WTC11 (cell line): ENCODE results near the gene C1orf115.

Source experiments
- CREM ChIP-seq: sonication (generic); formaldehyde crosslinking; IDR thresholded peaks from 2 replicates; pipeline ENCODE4 v1.8.1; 2022; ENCODE audit warnings: mild to moderate bottlenecking, missing genetic modification reagents, moderate library complexity
- ETV6 ChIP-seq: sonication (generic); formaldehyde crosslinking; IDR thresholded peaks from 2 replicates; pipeline ENCODE4 v1.8.1; 2022; ENCODE audit warnings: mild to moderate bottlenecking, missing genetic modification reagents
- MYBL2 ChIP-seq: sonication (generic); formaldehyde crosslinking; IDR thresholded peaks from 2 replicates; pipeline ENCODE4 v1.8.1; 2023; ENCODE audit warnings: mild to moderate bottlenecking, moderate library complexity, missing genetic modification reagents
- RELA ChIP-seq: sonication (generic); formaldehyde crosslinking; IDR thresholded peaks from 2 replicates; pipeline ENCODE4 v1.8.1; 2022; ENCODE audit warnings: missing genetic modification reagents, mild to moderate bottlenecking, borderline replicate concordance
- TEAD1 ChIP-seq: sonication (generic); formaldehyde crosslinking; IDR thresholded peaks from 2 replicates; pipeline ENCODE4 v1.8.0; 2022; ENCODE audit warnings: mild to moderate bottlenecking, missing genetic modification reagents
- ZNF263 ChIP-seq: sonication (generic); formaldehyde crosslinking; IDR thresholded peaks from 2 replicates; pipeline ENCODE4 v1.8.1; 2022; ENCODE audit warnings: low read depth, mild to moderate bottlenecking, moderate library complexity, missing genetic modification reagents
- TF ChIP-seq, protein P1 (sequence below): fragments of 200-600 bp; IDR thresholded peaks from 2 replicates; pipeline ENCODE4 v1.8.0; 2022; ENCODE audit warnings: antibody characterized with exemption
- TF ChIP-seq, protein P2 (sequence below): sonication (generic); formaldehyde crosslinking; IDR thresholded peaks from 2 replicates; pipeline ENCODE4 v1.8.0; 2022; ENCODE audit warnings: mild to moderate bottlenecking, missing genetic modification reagents
- TF ChIP-seq, protein P3 (sequence below): sonication (generic); formaldehyde crosslinking; IDR thresholded peaks from 2 replicates; pipeline ENCODE4 v1.8.1; 2023; ENCODE audit warnings: mild to moderate bottlenecking, missing genetic modification reagents

DNA sequence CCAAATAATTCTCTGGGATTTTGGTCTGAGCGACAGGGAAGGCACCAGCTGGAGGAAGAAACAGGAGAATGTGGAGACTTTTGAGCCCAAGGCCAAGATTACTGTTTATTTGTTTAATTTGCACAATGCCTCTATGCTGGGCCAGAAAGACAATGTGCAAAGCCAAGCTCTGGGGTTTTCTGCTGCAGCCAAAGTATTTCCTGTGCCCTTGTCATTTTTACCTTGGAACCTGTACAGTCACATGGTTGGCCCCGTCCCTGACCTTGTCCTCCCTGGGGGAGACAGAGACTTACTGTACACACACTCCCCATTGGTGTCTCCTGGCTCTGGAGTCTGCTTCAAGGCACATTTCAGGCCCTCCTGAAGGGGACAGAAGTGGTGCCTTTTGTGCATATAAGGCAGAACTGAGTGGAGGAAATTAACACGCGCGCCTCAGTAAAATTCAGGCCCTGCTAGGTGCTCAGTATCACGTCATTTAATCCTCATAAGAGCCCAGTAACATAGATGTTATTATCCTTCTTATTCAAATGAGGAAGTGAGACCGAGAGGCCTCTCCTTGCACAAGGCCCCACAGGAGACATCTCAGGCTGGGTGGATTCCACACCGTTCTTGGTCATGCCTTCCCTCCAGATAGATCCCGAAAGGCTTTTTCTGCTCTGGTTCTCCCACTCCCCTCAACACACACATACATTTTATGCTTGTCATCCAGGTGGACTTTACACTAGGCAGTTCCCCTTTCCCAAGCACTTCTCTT is 21.1 kb downstream of the C1orf115 start:
- no peak for TF ChIP-seq CREM (CRISPR knock-in tag)
- TF ChIP-seq, protein P1, sequence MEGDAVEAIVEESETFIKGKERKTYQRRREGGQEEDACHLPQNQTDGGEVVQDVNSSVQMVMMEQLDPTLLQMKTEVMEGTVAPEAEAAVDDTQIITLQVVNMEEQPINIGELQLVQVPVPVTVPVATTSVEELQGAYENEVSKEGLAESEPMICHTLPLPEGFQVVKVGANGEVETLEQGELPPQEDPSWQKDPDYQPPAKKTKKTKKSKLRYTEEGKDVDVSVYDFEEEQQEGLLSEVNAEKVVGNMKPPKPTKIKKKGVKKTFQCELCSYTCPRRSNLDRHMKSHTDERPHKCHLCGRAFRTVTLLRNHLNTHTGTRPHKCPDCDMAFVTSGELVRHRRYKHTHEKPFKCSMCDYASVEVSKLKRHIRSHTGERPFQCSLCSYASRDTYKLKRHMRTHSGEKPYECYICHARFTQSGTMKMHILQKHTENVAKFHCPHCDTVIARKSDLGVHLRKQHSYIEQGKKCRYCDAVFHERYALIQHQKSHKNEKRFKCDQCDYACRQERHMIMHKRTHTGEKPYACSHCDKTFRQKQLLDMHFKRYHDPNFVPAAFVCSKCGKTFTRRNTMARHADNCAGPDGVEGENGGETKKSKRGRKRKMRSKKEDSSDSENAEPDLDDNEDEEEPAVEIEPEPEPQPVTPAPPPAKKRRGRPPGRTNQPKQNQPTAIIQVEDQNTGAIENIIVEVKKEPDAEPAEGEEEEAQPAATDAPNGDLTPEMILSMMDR, result no peak
- TF ChIP-seq TEAD1 (CRISPR knock-in tag), result no peak
- TF ChIP-seq, protein P2, sequence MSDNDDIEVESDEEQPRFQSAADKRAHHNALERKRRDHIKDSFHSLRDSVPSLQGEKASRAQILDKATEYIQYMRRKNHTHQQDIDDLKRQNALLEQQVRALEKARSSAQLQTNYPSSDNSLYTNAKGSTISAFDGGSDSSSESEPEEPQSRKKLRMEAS (CRISPR knock-in tag), result no peak
- TF ChIP-seq ETV6 (CRISPR knock-in tag), result no peak
- no peak for TF ChIP-seq MYBL2 (CRISPR knock-in tag)
- TF ChIP-seq RELA (CRISPR knock-in tag), result no peak
- TF ChIP-seq, protein P3, sequence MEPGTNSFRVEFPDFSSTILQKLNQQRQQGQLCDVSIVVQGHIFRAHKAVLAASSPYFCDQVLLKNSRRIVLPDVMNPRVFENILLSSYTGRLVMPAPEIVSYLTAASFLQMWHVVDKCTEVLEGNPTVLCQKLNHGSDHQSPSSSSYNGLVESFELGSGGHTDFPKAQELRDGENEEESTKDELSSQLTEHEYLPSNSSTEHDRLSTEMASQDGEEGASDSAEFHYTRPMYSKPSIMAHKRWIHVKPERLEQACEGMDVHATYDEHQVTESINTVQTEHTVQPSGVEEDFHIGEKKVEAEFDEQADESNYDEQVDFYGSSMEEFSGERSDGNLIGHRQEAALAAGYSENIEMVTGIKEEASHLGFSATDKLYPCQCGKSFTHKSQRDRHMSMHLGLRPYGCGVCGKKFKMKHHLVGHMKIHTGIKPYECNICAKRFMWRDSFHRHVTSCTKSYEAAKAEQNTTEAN, result no peak
- TF ChIP-seq ZNF263, result no peak
